ENCODE results near the gene SFRP5.

DNA sequence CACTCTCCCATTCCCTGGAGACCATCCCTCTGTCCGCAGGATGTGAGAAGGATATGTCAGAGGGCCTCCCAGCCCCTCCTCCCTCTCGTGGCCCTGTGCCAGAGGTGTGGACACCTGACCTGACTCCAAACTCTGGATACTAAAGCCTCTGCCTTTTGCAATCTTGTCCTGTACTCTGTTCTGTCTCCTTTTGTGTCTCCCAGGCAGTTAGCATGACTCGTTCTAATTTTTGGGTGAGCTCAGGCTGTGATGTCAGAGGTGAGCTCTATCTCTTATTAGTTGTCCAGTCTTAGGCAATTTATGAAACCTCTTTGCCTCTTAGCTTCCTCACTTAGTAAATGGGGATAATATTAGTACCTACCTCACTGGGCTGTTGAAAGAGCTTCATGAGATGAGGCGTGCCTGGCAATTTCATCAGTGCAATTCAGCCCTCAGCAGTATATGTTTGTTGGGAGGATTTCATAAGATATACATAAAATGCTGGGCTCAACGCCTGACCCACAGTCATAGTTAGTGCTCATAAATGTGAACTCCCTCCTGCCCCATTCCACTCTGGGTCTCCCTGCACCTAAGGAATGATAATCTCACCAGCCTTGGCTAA, 47.4 kb downstream of the SFRP5 start:
- TF ChIP-seq, protein P1, sequence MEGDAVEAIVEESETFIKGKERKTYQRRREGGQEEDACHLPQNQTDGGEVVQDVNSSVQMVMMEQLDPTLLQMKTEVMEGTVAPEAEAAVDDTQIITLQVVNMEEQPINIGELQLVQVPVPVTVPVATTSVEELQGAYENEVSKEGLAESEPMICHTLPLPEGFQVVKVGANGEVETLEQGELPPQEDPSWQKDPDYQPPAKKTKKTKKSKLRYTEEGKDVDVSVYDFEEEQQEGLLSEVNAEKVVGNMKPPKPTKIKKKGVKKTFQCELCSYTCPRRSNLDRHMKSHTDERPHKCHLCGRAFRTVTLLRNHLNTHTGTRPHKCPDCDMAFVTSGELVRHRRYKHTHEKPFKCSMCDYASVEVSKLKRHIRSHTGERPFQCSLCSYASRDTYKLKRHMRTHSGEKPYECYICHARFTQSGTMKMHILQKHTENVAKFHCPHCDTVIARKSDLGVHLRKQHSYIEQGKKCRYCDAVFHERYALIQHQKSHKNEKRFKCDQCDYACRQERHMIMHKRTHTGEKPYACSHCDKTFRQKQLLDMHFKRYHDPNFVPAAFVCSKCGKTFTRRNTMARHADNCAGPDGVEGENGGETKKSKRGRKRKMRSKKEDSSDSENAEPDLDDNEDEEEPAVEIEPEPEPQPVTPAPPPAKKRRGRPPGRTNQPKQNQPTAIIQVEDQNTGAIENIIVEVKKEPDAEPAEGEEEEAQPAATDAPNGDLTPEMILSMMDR (IDR thresholded peaks at IDR 0.05): no peak
- TF ChIP-seq POLR2A (IDR thresholded peaks at IDR 0.05): no peak

All from gastroesophageal sphincter (tissue), 3 donors.